H54 (cell line): ENCODE data around the gene NFASC.

Experiments used
- DNase-seq: peaks from one replicate; pipeline ENCODE4 v3.0.0; 2011; ENCODE audit warnings: low spot score, mixed read lengths; ENCODE audit not compliant: insufficient read length
- FAIRE-seq: peaks from 3 replicates; lab custom pipeline; 2011; peaks lifted over from hg19 to GRCh38; lab: Jason Lieb, UNC
- POLR2A ChIP-seq: IDR thresholded peaks from 2 replicates; pipeline ENCODE4 v1.6.1; 2011; ENCODE audit warnings: low read depth, mild to moderate bottlenecking, low read length

The NFASC gene

DNA sequence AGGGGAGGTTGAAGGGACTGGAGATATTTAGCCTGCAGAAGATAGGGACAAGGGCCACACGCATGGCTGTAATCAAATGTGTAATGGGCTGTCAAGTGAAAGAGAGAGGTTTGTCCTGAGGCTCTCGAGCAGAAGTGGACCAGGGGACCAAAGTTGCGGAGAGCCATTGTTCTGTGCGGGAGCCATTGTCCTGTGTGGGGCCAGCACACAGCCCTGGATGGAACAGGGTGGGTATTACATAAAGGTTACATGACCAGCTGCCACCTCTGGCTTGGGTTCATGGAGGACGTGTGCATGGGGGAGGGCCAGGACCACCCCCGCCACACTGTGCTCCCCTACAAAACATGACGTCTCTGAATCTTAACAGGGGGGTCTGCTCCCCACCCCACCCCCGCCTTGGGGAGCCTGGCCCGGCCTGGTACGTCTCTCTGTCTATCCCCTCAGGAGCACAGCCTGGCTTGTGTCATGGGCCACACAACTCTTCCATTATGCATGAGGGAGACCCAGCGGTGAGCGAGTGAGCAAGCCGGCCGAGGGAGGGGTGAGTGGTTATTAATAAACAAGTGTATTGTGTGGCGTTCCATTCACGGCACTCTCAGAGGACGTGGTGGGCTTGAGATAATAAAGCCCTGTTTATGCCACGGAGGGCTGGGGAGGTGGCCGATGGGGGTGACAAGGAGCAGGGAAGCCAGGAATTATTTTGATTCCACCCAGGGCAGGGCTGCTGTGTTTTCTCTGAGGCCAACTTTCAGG lies at the start of gene NFASC:
NFASC (plus strand) TSS at position 703 of the 753 bp plus-strand sequence. CDS start 73,454 bp downstream, outside the sequence.
- no peak for TF ChIP-seq POLR2A
- FAIRE-seq: no peak
- DNase-seq: no peak

DNA sequence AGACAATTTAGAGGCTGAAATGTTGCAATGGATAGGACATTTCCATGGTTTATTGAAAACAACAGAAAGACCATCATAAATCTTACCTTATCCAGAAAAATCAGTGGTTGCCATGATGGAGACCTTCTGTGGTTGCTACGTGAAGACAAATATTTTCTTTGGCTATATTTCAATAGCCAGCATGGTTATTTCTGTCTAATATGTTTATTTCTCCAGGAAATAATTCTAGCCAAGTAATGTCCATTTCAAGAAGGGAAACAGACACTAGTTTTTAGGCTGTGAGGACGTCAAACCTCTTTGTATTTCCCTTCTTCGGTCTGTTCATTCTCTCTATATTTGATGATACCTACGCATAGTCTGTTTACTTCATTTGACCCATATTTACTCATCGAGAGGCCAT lies 49.2 kb upstream of the NFASC start:
- DNase-seq (no peak), FAIRE-seq (no peak)
- no peak for TF ChIP-seq POLR2A

DNA sequence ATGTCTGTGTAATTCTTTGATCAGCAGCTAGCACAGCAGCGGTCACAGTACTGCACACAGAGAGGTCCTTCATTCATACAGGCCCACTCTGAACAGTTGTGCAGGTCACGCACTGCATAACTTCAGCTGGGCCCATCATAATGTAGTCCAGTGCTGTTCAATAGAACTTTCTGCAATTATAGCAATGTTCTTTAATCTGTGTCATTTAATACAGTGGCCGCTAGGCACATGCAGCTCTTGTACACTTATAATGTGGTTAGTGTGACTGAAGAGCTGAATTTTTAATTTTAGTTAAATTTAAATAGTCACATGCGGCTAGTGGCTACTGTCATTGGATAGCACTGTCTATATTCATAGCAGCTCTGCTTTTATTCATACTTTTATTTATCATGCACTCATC lies 48.7 kb upstream of the NFASC start:
- DNase-seq (no peak), FAIRE-seq (no peak)
- TF ChIP-seq POLR2A: no peak

DNA sequence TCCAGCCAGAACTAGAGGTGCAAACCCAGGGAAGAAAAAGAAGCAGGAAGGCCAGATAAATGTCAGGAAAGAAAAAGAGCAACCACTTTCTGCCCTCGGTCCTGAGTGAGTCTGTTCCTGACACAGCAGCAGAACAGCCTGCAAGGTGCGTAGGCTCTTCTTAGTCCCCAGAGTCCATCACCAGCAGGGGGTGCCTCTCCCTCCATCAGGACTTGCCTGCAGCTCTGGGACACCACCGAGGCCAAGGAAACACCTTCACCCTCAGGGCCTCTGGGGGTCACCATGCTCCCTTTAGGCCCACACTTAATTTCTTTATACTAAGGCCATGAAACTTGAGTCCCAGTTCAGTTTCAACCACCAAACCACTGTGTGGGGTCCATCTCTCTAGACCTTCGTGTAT lies 43.7 kb upstream of the NFASC start:
- FAIRE-seq: no peak
- no peak for DNase-seq
- TF ChIP-seq POLR2A: no peak

DNA sequence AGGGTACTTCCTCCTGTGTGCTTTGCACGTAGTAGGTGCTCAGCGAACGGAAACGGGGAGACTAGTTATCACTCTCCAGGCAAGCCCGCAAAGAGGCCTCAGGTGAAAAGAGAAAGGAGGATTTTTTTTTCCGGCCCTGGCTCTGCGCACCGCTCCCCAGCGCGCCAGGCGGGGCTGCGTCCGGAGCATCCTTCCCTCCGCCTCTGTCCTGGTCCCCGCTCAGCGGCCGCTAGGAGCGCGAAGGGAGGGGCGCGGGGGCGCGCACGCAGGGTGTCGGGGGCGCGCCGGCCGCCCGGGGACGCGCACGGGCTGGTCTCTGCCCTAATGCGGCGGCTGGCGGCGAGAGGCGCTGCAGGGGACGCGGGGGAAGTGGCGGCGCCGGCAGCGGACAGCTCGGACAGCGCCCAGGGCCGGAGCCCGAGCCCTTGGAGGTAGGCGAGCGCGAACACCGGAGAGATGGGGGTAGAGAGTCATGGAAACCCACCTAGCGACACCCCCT lies 42.3 kb upstream of the NFASC start:
- DNase-seq (peak; percentile 87), FAIRE-seq (no peak)
- peak; percentile 67 for TF ChIP-seq POLR2A

DNA sequence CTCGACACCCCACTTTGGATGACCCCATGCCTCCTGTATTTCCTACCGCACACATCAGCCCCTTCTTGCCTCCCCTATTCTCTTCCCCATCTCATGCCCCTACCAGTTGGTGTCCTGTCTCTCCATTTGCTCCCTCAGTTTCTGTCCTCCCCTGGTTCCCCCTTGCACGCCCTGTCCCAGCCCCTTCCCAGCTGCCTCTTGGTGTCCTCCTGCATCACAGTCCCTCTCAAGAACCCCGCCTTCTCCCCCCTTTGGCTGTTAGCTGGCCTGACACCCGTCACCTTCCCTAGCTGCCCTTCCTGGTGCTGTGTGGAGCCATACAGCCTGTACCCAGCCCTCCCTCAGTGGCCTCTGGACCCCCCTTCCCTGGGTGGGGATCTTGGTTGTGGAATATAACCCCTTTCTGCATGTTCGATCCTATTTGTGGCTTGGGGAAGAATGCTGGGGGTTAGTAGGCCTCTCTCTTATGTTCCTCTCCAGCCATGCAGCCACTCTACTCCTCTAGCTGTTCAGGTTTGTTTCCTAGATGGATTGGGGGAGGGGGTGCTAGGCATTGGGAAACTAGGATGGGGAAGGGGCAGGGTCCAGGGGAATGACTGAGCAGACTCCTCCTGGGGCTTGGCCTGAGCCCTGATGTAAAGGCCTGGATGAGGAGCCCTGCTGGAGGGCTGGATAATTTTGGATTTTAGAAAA lies 41.4 kb upstream of the NFASC start:
- FAIRE-seq (no peak), DNase-seq (no peak)

DNA sequence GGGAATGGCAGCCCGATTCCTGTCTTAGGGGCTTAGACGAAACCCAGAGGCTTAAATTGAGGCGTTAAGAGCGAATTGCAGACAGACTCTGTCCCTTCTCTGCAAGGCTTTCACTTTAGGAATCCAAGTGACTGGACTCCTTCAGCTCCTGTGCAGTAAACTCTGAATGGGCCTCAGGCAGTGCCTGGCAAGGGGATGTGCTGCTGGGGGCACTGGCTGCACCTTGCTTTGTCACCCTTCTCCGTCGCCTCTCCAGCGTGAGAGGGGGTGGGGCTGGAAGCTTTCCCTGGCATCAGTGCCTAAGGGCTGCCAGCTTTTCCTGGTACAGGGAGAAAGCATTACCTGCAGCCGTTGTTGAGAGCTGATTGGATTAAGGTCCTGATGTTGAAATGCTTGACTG lies 39.9 kb upstream of the NFASC start:
- no peak for FAIRE-seq
- no peak for DNase-seq
- TF ChIP-seq POLR2A: no peak

More for the DNA sequence above, 41.4 kb upstream of the NFASC start:
- TF ChIP-seq POLR2A: no peak

DNA sequence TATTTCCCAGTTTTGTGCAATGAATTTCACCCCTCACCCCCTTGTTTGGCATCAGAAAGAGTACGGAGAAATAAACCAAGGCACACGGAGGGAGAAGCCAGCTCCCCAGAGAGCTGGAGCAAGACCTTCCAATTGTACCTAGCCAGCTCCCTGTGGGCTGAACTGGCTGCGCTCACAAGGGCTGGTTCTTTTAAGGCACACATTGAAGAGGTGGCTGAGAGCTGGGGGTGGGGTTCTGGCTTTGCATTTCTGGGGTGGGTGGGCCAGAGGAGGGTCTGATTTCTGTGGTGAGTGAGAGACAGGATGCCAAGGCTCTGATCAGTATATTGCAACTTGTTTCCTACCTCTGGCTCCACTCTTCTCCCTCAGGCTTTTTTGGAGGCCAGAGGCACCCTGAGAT lies 39.5 kb upstream of the NFASC start:
- FAIRE-seq: no peak
- no peak for TF ChIP-seq POLR2A
- no peak for DNase-seq

DNA sequence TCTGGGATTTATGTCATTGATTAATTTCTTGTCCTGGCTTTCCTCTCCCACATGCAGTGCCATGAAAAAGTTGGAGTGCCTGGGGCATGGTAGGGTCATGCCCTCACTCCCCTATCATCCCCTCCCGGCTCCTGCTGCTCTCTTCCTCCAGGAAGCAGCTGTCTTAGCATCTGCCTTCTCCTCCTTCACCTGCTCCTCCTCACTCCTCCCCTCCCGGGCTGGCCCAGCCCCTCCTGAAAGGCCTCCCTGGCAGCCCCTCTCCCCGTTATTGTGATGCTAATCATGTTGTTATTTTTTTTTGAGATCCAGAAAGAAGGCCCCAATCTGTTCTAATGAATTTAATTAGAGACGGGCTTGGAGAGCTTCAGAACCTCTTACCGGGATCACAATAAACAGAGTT lies 36.3 kb upstream of the NFASC start:
- FAIRE-seq (no peak), DNase-seq (no peak)
- no peak for TF ChIP-seq POLR2A

DNA sequence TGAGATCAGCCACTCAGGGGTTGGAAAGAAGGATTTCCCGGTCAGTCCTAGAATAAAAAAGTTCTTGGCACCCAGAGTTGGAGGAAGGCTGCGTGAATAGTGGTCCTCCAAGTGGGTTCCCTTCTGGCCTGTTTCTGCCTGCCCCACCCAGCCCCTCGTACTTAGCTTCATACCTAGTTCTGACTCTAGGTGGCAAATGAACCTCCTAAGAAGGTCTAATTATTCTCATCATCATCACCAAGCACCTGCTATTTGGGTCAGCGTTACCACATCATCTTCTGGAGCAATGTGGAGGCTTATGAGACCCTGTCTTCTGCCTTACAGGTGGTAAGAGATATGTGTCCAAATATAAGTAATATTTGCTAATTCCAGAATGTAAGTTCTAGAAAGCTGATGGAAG lies 35.9 kb upstream of the NFASC start:
- TF ChIP-seq POLR2A: no peak
- no peak for FAIRE-seq

DNA sequence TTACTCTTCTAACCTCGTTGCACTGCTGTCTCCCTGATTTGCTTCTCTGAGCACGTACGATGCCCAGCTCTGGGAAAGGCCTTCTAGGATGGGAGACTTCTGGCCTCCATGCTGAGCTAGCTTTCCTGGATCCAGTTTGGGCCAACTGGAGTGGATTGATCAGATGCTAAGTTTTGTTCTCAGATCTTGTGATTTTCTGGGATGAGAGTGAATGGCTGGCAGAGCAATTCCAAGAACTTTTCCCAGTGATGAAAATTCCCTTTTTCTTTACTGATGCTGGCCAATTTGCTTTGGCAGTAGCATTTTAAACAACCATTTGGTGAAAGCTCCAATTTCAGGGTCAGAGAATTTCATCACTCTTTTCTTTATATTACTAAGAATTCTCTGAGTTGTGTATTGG lies 34.9 kb upstream of the NFASC start:
- FAIRE-seq (no peak), DNase-seq (no peak)
- no peak for TF ChIP-seq POLR2A

More for the DNA sequence above, 35.9 kb upstream of the NFASC start:
- no peak for DNase-seq

DNA sequence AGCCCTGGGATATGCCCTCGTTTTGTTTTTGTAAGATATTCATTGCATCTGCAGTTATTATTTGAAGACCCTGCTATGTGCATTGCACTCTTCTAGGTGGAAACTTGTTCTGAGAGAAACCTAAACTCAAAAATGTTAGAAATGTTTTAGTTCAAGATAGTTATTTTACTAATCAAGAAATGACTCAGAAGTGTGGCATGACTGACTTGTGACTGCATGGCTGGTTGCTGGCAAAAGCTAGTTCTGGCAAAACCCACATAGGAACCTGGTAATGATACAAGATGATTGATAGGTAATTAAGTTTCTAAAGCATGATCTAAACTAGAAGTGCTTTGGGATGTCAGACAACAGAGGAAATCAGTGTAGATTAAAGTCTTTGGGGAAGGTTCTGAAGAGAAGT lies 33.8 kb upstream of the NFASC start:
- TF ChIP-seq POLR2A: no peak
- no peak for FAIRE-seq
- no peak for DNase-seq

DNA sequence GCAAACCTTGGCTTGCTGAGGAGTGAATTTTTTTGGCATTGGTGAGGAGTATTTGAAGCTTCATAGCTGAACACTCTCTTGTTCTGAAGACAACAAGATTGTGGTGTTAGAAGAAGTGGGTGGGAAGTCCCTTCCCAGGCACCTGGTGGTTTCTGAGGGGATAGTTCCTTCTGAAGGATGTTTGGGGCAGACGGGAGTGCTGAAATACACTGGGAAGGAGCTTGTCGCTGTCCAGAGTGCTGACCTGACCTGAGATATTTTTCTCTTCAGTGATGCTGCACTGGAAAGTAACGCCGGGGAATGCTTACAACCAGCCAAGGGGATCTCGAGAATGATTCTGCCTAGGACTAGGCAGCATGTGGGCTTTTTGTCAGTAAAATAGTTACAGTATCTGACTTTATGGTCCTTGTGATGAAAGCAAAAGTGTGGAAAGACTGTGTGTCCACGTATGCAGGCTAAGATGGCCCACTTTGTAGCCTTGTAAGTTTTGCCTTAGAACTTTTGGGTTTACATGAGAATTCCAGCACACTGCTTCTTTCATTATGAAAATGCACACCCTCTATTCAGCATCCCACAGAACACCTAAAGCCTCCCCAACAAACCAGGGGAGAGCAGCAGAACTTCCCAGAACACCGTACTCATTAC lies 33.1 kb upstream of the NFASC start:
- DNase-seq (peak; percentile 47), FAIRE-seq (no peak)
- no peak for TF ChIP-seq POLR2A

DNA sequence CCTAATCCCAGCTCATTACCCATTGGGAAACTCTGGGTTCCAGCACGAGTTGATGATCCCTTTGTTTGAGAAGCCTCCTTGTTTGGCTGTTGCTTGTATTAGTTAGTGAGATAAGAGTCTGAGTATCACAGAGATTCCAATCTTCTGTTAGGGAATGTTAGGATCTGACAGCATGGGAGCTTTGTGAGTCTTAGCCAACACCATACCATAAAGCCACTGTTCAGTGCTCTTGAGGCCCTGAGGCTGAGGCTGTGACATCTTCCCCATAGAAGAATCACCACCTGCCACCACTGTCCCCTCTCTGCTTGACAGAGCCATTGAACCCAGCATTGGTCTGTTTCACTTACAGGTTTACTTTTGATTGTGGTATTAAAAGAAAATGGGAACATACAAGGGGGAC lies 29.3 kb upstream of the NFASC start:
- FAIRE-seq (no peak), DNase-seq (no peak)
- TF ChIP-seq POLR2A: no peak
